WTC11 (cell line): ENCODE results near the gene PNMA6E. TPM values are rescaled to one million over a fixed set of nuclear protein-coding genes. Genes with fewer than 3 reads are reported as not detected.

Source experiments
- ATAC-seq: fragments of 200-7000 bp; cut with Tn5 transposase; 2 replicates; pipeline ENCODE4 v1.10.0; 2021; ENCODE audit warnings: mild to moderate bottlenecking, moderate library complexity
- CTCF ChIA-PET: fragments of 300-600 bp; sonication (Branson Sonifier 250); formaldehyde crosslinking; loops from one replicate; lab custom pipeline; 2021; ENCODE audit warnings: antibody characterized with exemption; lab: Charles Lee
- POLR2A ChIA-PET: fragments of 350-600 bp; sonication (Branson Sonifier 250); formaldehyde crosslinking; loops from one replicate; lab custom pipeline; 2021; ENCODE audit warnings: antibody characterized with exemption; lab: Charles Lee
- DNase-seq: peaks from one replicate; pipeline ENCODE4 v3.0.0; 2021; ENCODE audit warnings: low spot score
- H3K27ac Mint-ChIP-seq: 2 replicates; pipeline ENCODE4 v1.8.0; 2021; ENCODE audit warnings: mixed read lengths
- H3K27me3 Mint-ChIP-seq: 2 replicates; pipeline ENCODE4 v1.8.0; 2021; ENCODE audit warnings: low read depth, mild to moderate bottlenecking, moderate library complexity, mixed read lengths
- H3K36me3 Mint-ChIP-seq: 2 replicates; pipeline ENCODE4 v1.8.0; 2021; ENCODE audit warnings: mixed read lengths
- H3K4me1 Mint-ChIP-seq: 2 replicates; pipeline ENCODE4 v1.8.0; 2022; ENCODE audit warnings: mixed read lengths
- H3K4me3 Mint-ChIP-seq: 2 replicates; pipeline ENCODE4 v1.8.0; 2021; ENCODE audit warnings: mild to moderate bottlenecking, moderate library complexity, mixed read lengths
- H3K9me3 Mint-ChIP-seq: 2 replicates; pipeline ENCODE4 v1.8.0; 2021; ENCODE audit warnings: mixed read lengths
- FOXJ3 ChIP-seq: sonication (generic); formaldehyde crosslinking; IDR thresholded peaks from 2 replicates; pipeline ENCODE4 v1.9.0; 2021; ENCODE audit warnings: missing genetic modification reagents, mild to moderate bottlenecking, borderline replicate concordance
- HMGA2 ChIP-seq: fragments of 250-450 bp; sonication (Bioruptor Pico); IDR thresholded peaks from 2 replicates; pipeline ENCODE4 v1.4.0; 2021; ENCODE audit warnings: mild to moderate bottlenecking, moderate library complexity
- MXD4 ChIP-seq: fragments of 250-450 bp; sonication (Bioruptor Pico); IDR thresholded peaks from 2 replicates; pipeline ENCODE4 v1.8.0; 2021; ENCODE audit warnings: mild to moderate bottlenecking, moderate library complexity, borderline replicate concordance
- NFATC4 ChIP-seq: fragments of 250-450 bp; sonication (Bioruptor Pico); IDR thresholded peaks from 2 replicates; pipeline ENCODE4 v1.9.0; 2021; ENCODE audit warnings: mild to moderate bottlenecking
- NR2C2 ChIP-seq: sonication (generic); formaldehyde crosslinking; IDR thresholded peaks from 2 replicates; pipeline ENCODE4 v1.8.0; 2022; ENCODE audit warnings: mild to moderate bottlenecking, missing genetic modification reagents
- PRRX2 ChIP-seq: fragments of 250-450 bp; sonication (Bioruptor Pico); IDR thresholded peaks from 2 replicates; pipeline ENCODE4 v1.8.0; 2021; ENCODE audit warnings: mild to moderate bottlenecking
- SMAD3 ChIP-seq: sonication (generic); formaldehyde crosslinking; IDR thresholded peaks from 2 replicates; pipeline ENCODE4 v1.8.0; 2022; ENCODE audit warnings: missing genetic modification reagents, mild to moderate bottlenecking, borderline replicate concordance
- SOX15 ChIP-seq: fragments of 250-450 bp; sonication (Bioruptor Pico); IDR thresholded peaks from 2 replicates; pipeline ENCODE4 v1.9.0; 2021; ENCODE audit warnings: mild to moderate bottlenecking
- TCF7 ChIP-seq: sonication (generic); formaldehyde crosslinking; IDR thresholded peaks from 2 replicates; pipeline ENCODE4 v1.8.0; 2022; ENCODE audit warnings: mild to moderate bottlenecking, low read depth, missing genetic modification reagents, moderate library complexity
- ZNF416 ChIP-seq: fragments of 250-450 bp; sonication (Bioruptor Pico); IDR thresholded peaks from 2 replicates; pipeline ENCODE4 v1.9.0; 2021; ENCODE audit warnings: mild to moderate bottlenecking, inconsistent platforms
- total RNA-seq: library from RNA; stranded (reverse); gene quantifications from 3 replicates; pipeline ENCODE4 v1.2.3, GENCODE V29; 2021
- TF ChIP-seq, protein P1 (sequence below): sonication (generic); formaldehyde crosslinking; IDR thresholded peaks from 2 replicates; pipeline ENCODE4 v1.8.1; 2023; ENCODE audit warnings: mild to moderate bottlenecking, moderate library complexity, missing genetic modification reagents
- TF ChIP-seq, protein P2 (sequence below): fragments of 250-450 bp; sonication (Bioruptor Pico); IDR thresholded peaks from 2 replicates; pipeline ENCODE4 v2.1.2; 2022; ENCODE audit warnings: mild to moderate bottlenecking, moderate library complexity
- TF ChIP-seq, protein P3 (sequence below): sonication (generic); formaldehyde crosslinking; IDR thresholded peaks from 2 replicates; pipeline ENCODE4 v1.8.0; 2022; ENCODE audit warnings: mild to moderate bottlenecking, missing genetic modification reagents
- TF ChIP-seq, protein P4 (sequence below): sonication (generic); formaldehyde crosslinking; IDR thresholded peaks from 2 replicates; pipeline ENCODE4 v1.8.1; 2023; ENCODE audit warnings: mild to moderate bottlenecking, missing genetic modification reagents, borderline replicate concordance
- TF ChIP-seq, protein P5 (sequence below): sonication (generic); formaldehyde crosslinking; IDR thresholded peaks from 2 replicates; pipeline ENCODE4 v1.8.1; 2022; ENCODE audit warnings: mild to moderate bottlenecking, moderate library complexity, missing genetic modification reagents
- TF ChIP-seq, protein P6 (sequence below): sonication (generic); formaldehyde crosslinking; IDR thresholded peaks from 2 replicates; pipeline ENCODE4 v1.8.1; 2023; ENCODE audit warnings: mild to moderate bottlenecking, missing genetic modification reagents, moderate library complexity
- TF ChIP-seq, protein P7 (sequence below): fragments of 250-450 bp; sonication (Bioruptor Pico); conservative IDR thresholded peaks from 2 replicates; pipeline ENCODE4 v1.9.0; 2021; ENCODE audit warnings: mild to moderate bottlenecking

PNMA6E gene
- total RNA-seq, 1 experiment from 2014 or later = not detected

DNA sequence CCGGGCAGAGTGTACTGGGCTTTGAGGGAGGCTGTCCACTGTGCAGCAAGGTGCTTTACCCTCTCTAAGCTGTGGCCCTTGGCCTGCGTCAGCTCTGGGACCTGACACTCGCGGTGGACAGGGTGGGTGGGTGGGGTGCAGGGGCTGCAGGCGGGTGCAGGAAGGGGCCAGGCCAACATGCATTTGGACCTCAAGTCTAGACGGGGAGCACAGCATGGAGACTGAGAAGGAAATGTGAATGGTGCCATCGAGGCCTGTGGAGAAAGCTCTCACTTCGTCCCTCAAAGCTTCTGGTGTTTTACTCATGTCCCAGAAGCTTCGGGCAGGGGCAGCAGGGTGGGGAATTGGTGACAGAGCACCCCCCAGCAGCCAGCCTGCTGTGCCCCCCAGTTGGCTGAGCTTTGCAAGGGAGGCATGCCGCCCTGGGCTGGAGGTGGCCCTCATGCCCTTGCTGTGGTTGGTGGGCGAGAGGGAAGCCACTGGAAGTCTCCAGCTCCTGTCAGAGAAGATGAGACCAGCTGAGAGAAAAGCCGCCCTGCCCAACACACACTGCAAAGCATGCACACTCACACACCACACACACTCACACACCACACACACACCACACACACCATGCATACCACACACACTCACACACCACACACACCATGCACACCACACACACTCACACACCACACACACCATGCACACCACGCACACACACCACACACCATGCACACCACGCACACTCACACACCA lies 12.3 kb downstream of the PNMA6E start:
- POLR2A ChIA-PET = no interaction called here
- no peak overlapping the region for H3K4me3 Mint-ChIP-seq
- no peaks in the 10 kb centered on the region for H3K4me1 Mint-ChIP-seq
- H3K27ac Mint-ChIP-seq = no peak overlapping the region
- no peaks in the 10 kb centered on the region for H3K36me3 Mint-ChIP-seq
- CTCF ChIA-PET = interaction anchor here (0.7 kb wide), 1 partner anchor 118 kb away, joined by 3 read pairs; no protein-coding TSS in a partner anchor
- H3K27me3 Mint-ChIP-seq = no peaks in the 10 kb centered on the region
- DNase-seq (no peak), ATAC-seq (no peak)
- TF ChIP-seq, protein P1, sequence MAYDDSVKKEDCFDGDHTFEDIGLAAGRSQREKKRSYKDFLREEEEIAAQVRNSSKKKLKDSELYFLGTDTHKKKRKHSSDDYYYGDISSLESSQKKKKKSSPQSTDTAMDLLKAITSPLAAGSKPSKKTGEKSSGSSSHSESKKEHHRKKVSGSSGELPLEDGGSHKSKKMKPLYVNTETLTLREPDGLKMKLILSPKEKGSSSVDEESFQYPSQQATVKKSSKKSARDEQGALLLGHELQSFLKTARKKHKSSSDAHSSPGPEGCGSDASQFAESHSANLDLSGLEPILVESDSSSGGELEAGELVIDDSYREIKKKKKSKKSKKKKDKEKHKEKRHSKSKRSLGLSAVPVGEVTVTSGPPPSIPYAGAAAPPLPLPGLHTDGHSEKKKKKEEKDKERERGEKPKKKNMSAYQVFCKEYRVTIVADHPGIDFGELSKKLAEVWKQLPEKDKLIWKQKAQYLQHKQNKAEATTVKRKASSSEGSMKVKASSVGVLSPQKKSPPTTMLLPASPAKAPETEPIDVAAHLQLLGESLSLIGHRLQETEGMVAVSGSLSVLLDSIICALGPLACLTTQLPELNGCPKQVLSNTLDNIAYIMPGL (CRISPR knock-in tag) = no peak
- TF ChIP-seq HMGA2 (no peak), SMAD3 (no peak), TCF7 (no peak), PRRX2 (no peak), SOX15 (CRISPR knock-in tag) (no peak), FOXJ3 (CRISPR knock-in tag) (no peak)
- TF ChIP-seq, protein P2, sequence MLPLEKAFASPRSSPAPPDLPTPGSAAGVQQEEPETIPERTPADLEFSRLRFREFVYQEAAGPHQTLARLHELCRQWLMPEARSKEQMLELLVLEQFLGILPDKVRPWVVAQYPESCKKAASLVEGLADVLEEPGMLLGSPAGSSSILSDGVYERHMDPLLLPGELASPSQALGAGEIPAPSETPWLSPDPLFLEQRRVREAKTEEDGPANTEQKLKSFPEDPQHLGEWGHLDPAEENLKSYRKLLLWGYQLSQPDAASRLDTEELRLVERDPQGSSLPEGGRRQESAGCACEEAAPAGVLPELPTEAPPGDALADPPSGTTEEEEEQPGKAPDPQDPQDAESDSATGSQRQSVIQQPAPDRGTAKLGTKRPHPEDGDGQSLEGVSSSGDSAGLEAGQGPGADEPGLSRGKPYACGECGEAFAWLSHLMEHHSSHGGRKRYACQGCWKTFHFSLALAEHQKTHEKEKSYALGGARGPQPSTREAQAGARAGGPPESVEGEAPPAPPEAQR (CRISPR knock-in tag) = no peak
- TF ChIP-seq, protein P3, sequence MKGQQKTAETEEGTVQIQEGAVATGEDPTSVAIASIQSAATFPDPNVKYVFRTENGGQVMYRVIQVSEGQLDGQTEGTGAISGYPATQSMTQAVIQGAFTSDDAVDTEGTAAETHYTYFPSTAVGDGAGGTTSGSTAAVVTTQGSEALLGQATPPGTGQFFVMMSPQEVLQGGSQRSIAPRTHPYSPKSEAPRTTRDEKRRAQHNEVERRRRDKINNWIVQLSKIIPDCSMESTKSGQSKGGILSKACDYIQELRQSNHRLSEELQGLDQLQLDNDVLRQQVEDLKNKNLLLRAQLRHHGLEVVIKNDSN (CRISPR knock-in tag) = no peak
- TF ChIP-seq, protein P4, sequence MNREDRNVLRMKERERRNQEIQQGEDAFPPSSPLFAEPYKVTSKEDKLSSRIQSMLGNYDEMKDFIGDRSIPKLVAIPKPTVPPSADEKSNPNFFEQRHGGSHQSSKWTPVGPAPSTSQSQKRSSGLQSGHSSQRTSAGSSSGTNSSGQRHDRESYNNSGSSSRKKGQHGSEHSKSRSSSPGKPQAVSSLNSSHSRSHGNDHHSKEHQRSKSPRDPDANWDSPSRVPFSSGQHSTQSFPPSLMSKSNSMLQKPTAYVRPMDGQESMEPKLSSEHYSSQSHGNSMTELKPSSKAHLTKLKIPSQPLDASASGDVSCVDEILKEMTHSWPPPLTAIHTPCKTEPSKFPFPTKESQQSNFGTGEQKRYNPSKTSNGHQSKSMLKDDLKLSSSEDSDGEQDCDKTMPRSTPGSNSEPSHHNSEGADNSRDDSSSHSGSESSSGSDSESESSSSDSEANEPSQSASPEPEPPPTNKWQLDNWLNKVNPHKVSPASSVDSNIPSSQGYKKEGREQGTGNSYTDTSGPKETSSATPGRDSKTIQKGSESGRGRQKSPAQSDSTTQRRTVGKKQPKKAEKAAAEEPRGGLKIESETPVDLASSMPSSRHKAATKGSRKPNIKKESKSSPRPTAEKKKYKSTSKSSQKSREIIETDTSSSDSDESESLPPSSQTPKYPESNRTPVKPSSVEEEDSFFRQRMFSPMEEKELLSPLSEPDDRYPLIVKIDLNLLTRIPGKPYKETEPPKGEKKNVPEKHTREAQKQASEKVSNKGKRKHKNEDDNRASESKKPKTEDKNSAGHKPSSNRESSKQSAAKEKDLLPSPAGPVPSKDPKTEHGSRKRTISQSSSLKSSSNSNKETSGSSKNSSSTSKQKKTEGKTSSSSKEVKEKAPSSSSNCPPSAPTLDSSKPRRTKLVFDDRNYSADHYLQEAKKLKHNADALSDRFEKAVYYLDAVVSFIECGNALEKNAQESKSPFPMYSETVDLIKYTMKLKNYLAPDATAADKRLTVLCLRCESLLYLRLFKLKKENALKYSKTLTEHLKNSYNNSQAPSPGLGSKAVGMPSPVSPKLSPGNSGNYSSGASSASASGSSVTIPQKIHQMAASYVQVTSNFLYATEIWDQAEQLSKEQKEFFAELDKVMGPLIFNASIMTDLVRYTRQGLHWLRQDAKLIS (CRISPR knock-in tag) = no peak
- H3K9me3 Mint-ChIP-seq = no peaks in the 10 kb centered on the region

DNA sequence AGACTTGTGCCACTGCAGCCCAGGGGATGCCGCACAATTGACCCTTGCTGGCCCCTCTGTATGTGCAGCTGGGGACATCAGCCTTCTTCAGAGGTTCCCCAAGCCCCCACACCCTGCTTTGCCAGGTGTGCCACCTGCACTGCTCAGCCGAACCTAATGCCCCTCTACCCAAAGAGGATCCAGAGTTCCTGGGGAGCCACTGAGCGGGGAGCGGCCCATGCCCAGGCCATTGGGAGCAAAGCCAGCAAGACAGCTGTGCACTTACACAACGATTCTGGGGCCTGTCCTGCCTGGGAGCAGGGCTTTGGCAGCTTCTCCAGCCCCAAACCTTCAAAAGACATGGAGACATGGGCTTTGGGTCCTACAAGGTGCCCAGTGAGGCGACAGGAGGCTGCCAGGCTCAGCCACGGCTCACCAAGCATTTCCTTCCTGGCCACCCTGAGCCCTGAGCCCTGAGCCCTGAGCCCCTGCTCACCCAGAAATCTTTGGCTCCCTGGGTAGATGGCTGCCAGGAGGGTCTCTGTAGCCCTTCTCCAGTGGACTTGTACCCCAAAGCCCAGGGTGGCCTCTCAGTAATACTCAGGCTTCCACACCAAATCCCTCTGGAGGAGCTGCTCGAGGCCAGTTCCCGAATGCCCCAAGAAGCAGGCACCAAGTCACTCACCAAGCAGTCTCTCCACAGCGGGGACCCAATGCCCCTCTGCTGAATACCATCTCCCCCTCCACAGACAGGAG lies 13.0 kb downstream of the PNMA6E start:
- H3K9me3 Mint-ChIP-seq = no peaks in the 10 kb centered on the region
- no peak overlapping the region for H3K4me3 Mint-ChIP-seq
- H3K4me1 Mint-ChIP-seq = no peaks in the 10 kb centered on the region
- ATAC-seq = no peak
- no peaks in the 10 kb centered on the region for H3K27me3 Mint-ChIP-seq
- H3K36me3 Mint-ChIP-seq = no peaks in the 10 kb centered on the region
- TF ChIP-seq NR2C2 (CRISPR knock-in tag) = no peak
- no peak for TF ChIP-seq MXD4 (CRISPR knock-in tag)
- no peak for TF ChIP-seq ZNF416 (CRISPR knock-in tag)
- TF ChIP-seq, protein P5, sequence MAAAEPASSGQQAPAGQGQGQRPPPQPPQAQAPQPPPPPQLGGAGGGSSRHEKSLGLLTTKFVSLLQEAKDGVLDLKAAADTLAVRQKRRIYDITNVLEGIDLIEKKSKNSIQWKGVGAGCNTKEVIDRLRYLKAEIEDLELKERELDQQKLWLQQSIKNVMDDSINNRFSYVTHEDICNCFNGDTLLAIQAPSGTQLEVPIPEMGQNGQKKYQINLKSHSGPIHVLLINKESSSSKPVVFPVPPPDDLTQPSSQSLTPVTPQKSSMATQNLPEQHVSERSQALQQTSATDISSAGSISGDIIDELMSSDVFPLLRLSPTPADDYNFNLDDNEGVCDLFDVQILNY (CRISPR knock-in tag) = no peak
- TF ChIP-seq, protein P2 (CRISPR knock-in tag) = no peak
- TF ChIP-seq, protein P6, sequence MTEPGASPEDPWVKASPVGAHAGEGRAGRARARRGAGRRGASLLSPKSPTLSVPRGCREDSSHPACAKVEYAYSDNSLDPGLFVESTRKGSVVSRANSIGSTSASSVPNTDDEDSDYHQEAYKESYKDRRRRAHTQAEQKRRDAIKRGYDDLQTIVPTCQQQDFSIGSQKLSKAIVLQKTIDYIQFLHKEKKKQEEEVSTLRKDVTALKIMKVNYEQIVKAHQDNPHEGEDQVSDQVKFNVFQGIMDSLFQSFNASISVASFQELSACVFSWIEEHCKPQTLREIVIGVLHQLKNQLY (CRISPR knock-in tag) = no peak
- TF ChIP-seq, protein P7, sequence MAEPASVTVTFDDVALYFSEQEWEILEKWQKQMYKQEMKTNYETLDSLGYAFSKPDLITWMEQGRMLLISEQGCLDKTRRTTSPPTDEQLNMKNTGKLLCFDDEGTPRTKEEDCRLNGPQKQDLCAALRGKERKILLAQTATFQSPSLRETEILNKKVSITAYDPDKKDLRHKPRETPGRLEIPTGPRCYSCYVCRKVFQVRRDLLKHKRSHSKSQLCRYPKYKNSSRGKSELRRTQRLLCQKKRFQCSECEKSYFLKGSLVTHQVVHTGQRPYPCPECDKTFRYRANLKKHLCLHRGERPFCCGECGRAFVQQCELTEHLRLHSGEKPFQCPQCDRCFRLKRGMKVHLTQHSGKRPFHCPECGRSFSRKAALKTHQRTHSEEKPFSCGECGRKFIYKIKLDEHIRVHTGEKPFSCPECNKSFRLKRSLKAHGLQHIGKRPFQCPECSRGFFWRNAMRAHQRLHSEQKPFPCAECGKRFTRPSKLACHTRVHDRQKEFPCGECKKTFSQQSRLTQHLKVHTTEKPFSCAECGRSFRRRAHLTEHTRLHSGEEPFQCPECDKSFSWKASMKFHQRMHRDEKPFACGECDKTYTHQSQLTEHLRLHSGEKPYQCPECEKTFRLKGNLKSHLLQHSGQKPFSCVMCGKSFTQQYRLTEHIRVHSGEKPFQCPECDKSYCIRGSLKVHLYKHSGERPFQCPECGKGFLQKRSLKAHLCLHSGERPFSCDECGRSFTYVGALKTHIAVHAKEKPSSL (CRISPR knock-in tag) = no peak
- TF ChIP-seq, protein P1 (CRISPR knock-in tag) = no peak
- no peak for TF ChIP-seq NFATC4 (CRISPR knock-in tag)
- CTCF ChIA-PET = interaction anchor here (0.7 kb wide), 1 partner anchor 119 kb away, joined by 3 read pairs; no protein-coding TSS in a partner anchor
- POLR2A ChIA-PET = no interaction called here
- no peak for DNase-seq
- H3K27ac Mint-ChIP-seq = no peak overlapping the region
